IMR-90 (cell line): Measurements from ENCODE around the gene FAXC. TPM values are rescaled to one million over a fixed set of nuclear protein-coding genes. Genes with fewer than 3 reads are reported as not detected.

Source experiments
- ATAC-seq: fragments of 200-7000 bp; cut with Tn5 transposase; 2 replicates; pipeline ENCODE4 v1.9.1; 2020; ENCODE audit warnings: low read depth, mild to moderate bottlenecking, moderate library complexity
- BruUV-seq: library from RNA; stranded (reverse); fragments of 400-500 nt; replicated peaks from 2 replicates; lab custom pipeline; 2021; lab: Mats Ljungman, UMichigan
- CTCF ChIA-PET: fragments of 300-600 bp; formaldehyde crosslinking; extraction: SDS; loops from one replicate; lab custom pipeline; 2021; ENCODE audit warnings: antibody characterized with exemption; lab: Yijun Ruan, JAX
- POLR2A ChIA-PET: fragments of 300-600 bp; sonication (Branson Sonifier 250); formaldehyde crosslinking; loops from one replicate; lab custom pipeline; 2022; ENCODE audit warnings: antibody characterized with exemption; ENCODE audit not compliant: unreplicated experiment; lab: Charles Lee
- DNase-seq: peaks from one replicate; pipeline ENCODE4 v3.0.0; 2013
- H2AFZ ChIP-seq: replicated peaks from 2 replicates; pipeline ENCODE3; 2013; ENCODE audit warnings: low read length, mild to moderate bottlenecking; ENCODE audit not compliant: poor library complexity
- H2AK5ac ChIP-seq: 2 replicates; pipeline ENCODE4 v1.6.1; 2013; ENCODE audit warnings: low read depth, low read length, inconsistent platforms
- H2AK9ac ChIP-seq: replicated peaks from 2 replicates; pipeline ENCODE3; 2013; ENCODE audit warnings: mild to moderate bottlenecking, low read depth, low read length, moderate library complexity; ENCODE audit not compliant: poor library complexity
- H2BK120ac ChIP-seq: 2 replicates; pipeline ENCODE4 v1.6.1; 2013; ENCODE audit warnings: low read depth, low read length, inconsistent platforms
- H2BK15ac ChIP-seq: 3 replicates; pipeline ENCODE4 v1.6.1; 2013; ENCODE audit warnings: low read depth, low read length, inconsistent platforms
- H2BK20ac ChIP-seq: 2 replicates; pipeline ENCODE4 v1.6.1; 2013; ENCODE audit warnings: low read depth, mild to moderate bottlenecking, inconsistent platforms, low read length, moderate library complexity
- H2BK5ac ChIP-seq: 2 replicates; pipeline ENCODE4 v1.6.1; 2013; ENCODE audit warnings: mild to moderate bottlenecking, low read depth, low read length, inconsistent platforms; ENCODE audit not compliant: poor library complexity, severe bottlenecking
- H3K14ac ChIP-seq: replicated peaks from 2 replicates; pipeline ENCODE4 v1.6.1; 2013; ENCODE audit warnings: low read depth, low read length, inconsistent platforms
- H3K18ac ChIP-seq: 2 replicates; pipeline ENCODE4 v1.6.1; 2013; ENCODE audit warnings: low read depth, low read length, control low read depth
- H3K23ac ChIP-seq: 2 replicates; pipeline ENCODE4 v1.6.1; 2013; ENCODE audit warnings: low read depth, low read length, inconsistent platforms
- H3K27ac ChIP-seq: 2 replicates; pipeline ENCODE4 v1.5.1; 2013; ENCODE audit warnings: mild to moderate bottlenecking, control low read depth, low read length; ENCODE audit not compliant: insufficient read depth
- H3K27me3 ChIP-seq: 2 replicates; pipeline ENCODE4 v1.6.1; 2013; ENCODE audit warnings: low read length; ENCODE audit not compliant: control insufficient read depth, insufficient read depth
- H3K36me3 ChIP-seq: 2 replicates; pipeline ENCODE4 v1.6.1; 2013; ENCODE audit warnings: low read length, mixed read lengths; ENCODE audit not compliant: control insufficient read depth, insufficient read depth
- H3K4ac ChIP-seq: 2 replicates; pipeline ENCODE4 v1.6.1; 2013; ENCODE audit warnings: low read depth, low read length, inconsistent platforms
- H3K4me1 ChIP-seq: 2 replicates; pipeline ENCODE4 v1.6.1; 2013; ENCODE audit warnings: low read length, mixed read lengths; ENCODE audit not compliant: control insufficient read depth, insufficient read depth
- H3K4me2 ChIP-seq: 2 replicates; pipeline ENCODE4 v1.6.1; 2013; ENCODE audit warnings: low read depth, mild to moderate bottlenecking, control low read depth, low read length, moderate library complexity
- H3K4me3 ChIP-seq: 2 replicates; pipeline ENCODE4 v1.5.1; 2013; ENCODE audit warnings: low read depth, mild to moderate bottlenecking, control low read depth, low read length, moderate library complexity; ENCODE audit not compliant: insufficient read depth
- H3K56ac ChIP-seq: 2 replicates; pipeline ENCODE4 v1.6.1; 2013; ENCODE audit warnings: low read length, inconsistent platforms; ENCODE audit not compliant: insufficient read depth; ENCODE audit errors: extremely low read depth
- H3K79me1 ChIP-seq, 2 experiments: 2 replicates each; pipeline ENCODE4 v1.6.1; 2013; ENCODE audit warnings: low read length in 2 of 2, inconsistent platforms in 1 of 2, low read depth in 1 of 2
- H3K9ac ChIP-seq: 2 replicates; pipeline ENCODE4 v1.6.1; 2013; ENCODE audit warnings: low read depth, low read length, control low read depth
- H3K9me1 ChIP-seq: 2 replicates; pipeline ENCODE4 v1.6.1; 2013; ENCODE audit warnings: low read length, inconsistent platforms; ENCODE audit not compliant: insufficient read depth
- H3K9me3 ChIP-seq: 2 replicates; pipeline ENCODE4 v1.6.1; 2013; ENCODE audit warnings: low read length; ENCODE audit not compliant: control insufficient read depth, insufficient read depth
- H4K20me1 ChIP-seq: 2 replicates; pipeline ENCODE4 v1.6.1; 2013; ENCODE audit warnings: low read length, inconsistent platforms; ENCODE audit not compliant: insufficient read depth
- H4K5ac ChIP-seq: 2 replicates; pipeline ENCODE4 v1.6.1; 2013; ENCODE audit warnings: mild to moderate bottlenecking, low read depth, low read length, control low read depth
- H4K8ac ChIP-seq, 2 experiments: 2 replicates each; pipeline ENCODE4 v1.6.1; 2013; ENCODE audit warnings: low read depth in 2 of 2, low read length in 2 of 2, control low read depth in 1 of 2, inconsistent platforms in 1 of 2
- H4K91ac ChIP-seq: 2 replicates; pipeline ENCODE4 v1.6.1; 2013; ENCODE audit warnings: low read depth, low read length, inconsistent platforms; ENCODE audit not compliant: insufficient read depth
- BHLHE40 ChIP-seq: fragments of 150-350 bp; IDR thresholded peaks from 2 replicates; pipeline ENCODE4 v1.6.1; 2016; ENCODE audit warnings: mild to moderate bottlenecking, low read depth, low read length
- CEBPB ChIP-seq: IDR thresholded peaks from 2 replicates; pipeline ENCODE4 v1.6.1; 2012; ENCODE audit warnings: low read depth, low read length, improper control_type of control experiment
- CHD1 ChIP-seq: IDR thresholded peaks from 2 replicates; pipeline ENCODE4 v1.6.1; 2012; ENCODE audit warnings: low read depth, low read length, improper control_type of control experiment
- ELK1 ChIP-seq: fragments of 150-350 bp; IDR thresholded peaks from 2 replicates; pipeline ENCODE4 v1.6.1; 2016; ENCODE audit warnings: low read depth, mild to moderate bottlenecking, low read length, moderate library complexity, borderline replicate concordance
- FOS ChIP-seq: fragments of 150-350 bp; IDR thresholded peaks from 2 replicates; pipeline ENCODE4 v1.6.1; 2016; ENCODE audit warnings: low read depth, low read length
- MAFK ChIP-seq: IDR thresholded peaks from 2 replicates; pipeline ENCODE4 v1.6.1; 2012; ENCODE audit warnings: low read depth, low read length, improper control_type of control experiment
- MAZ ChIP-seq: IDR thresholded peaks from 2 replicates; pipeline ENCODE4 v1.6.1; 2012; ENCODE audit warnings: low read depth, mild to moderate bottlenecking, low read length, improper control_type of control experiment, moderate library complexity, borderline replicate concordance
- MXI1 ChIP-seq: IDR thresholded peaks from 2 replicates; pipeline ENCODE4 v1.6.1; 2012; ENCODE audit warnings: low read depth, mild to moderate bottlenecking, low read length, moderate library complexity, borderline replicate concordance
- NFE2L2 ChIP-seq: fragments of 150-350 bp; IDR thresholded peaks from 2 replicates; pipeline ENCODE4 v1.6.1; 2016; ENCODE audit warnings: low read depth, mild to moderate bottlenecking, low read length
- POLR2A ChIP-seq: IDR thresholded peaks from 2 replicates; pipeline ENCODE4 v1.6.1; 2012; ENCODE audit warnings: mild to moderate bottlenecking, low read depth, low read length
- RAD21 ChIP-seq: IDR thresholded peaks from 2 replicates; pipeline ENCODE4 v1.6.1; 2012; ENCODE audit warnings: low read length, improper control_type of control experiment
- RCOR1 ChIP-seq: IDR thresholded peaks from 2 replicates; pipeline ENCODE4 v1.6.1; 2012; ENCODE audit warnings: mild to moderate bottlenecking, low read length, improper control_type of control experiment; ENCODE audit not compliant: insufficient replicate concordance
- RFX5 ChIP-seq: IDR thresholded peaks from 2 replicates; pipeline ENCODE4 v1.8.0; 2012; ENCODE audit warnings: low read depth, mild to moderate bottlenecking, low read length, moderate library complexity
- SMC3 ChIP-seq: fragments of 150-350 bp; IDR thresholded peaks from 2 replicates; pipeline ENCODE4 v1.6.1; 2016; ENCODE audit warnings: low read depth, mild to moderate bottlenecking, antibody characterized with exemption, low read length, moderate library complexity
- USF2 ChIP-seq: fragments of 150-350 bp; IDR thresholded peaks from 2 replicates; pipeline ENCODE4 v1.6.1; 2017; ENCODE audit warnings: mild to moderate bottlenecking, antibody characterized with exemption, low read length, low read depth
- WGBS, 2 experiments: methylation state at CpG; one replicate each; pipeline versions ENCODE4 v1.1.5 to v1.1.7; 2013; ENCODE audit warnings: missing lambda C conversion rate in 2 of 2; ENCODE audit not compliant: insufficient read length in 1 of 2; ENCODE audit errors: extremely low coverage in 2 of 2; 5-methylcytosine and 5-hydroxymethylcytosine counted together
- dilution Hi-C: fragments of 300-500 bp; cut with HindIII; formaldehyde crosslinking; loops from one replicate; pipeline ENCODE4 v1.14.3; 2018; ENCODE audit warnings: low sequenced_read_pairs; ENCODE audit not compliant: unreplicated experiment
- in situ Hi-C: fragments of 300-500 bp; cut with MboI; formaldehyde crosslinking; loops from 3 replicates; pipeline ENCODE4 v1.14.3; 2019; ENCODE audit warnings: low sequenced_read_pairs, inconsistent platforms, mixed read lengths
- intact Hi-C: fragments of 100-400 bp; cut with micrococcal nuclease; formaldehyde crosslinking; loops from 2 replicates; pipeline ENCODE4 v1.10.0; 2022
- polyA plus RNA-seq, 3 experiments: library from polyadenylated mRNA; depleted of rRNA; stranded (reverse); fragments of >200 nt; gene quantifications; 2 replicates each; pipeline ENCODE4 v1.2.3, GENCODE V29; 2012; ENCODE audit warnings: low replicate concordance in 1 of 3
- total RNA-seq: library from RNA; depleted of rRNA; stranded (reverse); fragments of >200 nt; gene quantifications from 2 replicates; pipeline ENCODE4 v1.2.3, GENCODE V29; 2012
- TF ChIP-seq, protein P1 (sequence below): conservative IDR thresholded peaks from 2 replicates; pipeline ENCODE4 v1.5.1; 2012; ENCODE audit warnings: mild to moderate bottlenecking, low read depth, low read length, improper control_type of control experiment

Gene FAXC
- total and polyA plus RNA-seq, 2 of the 4 experiments (the other 2 are of a cell fraction), result 1.1 to 2.7 TPM

GRCh38 chr6:99289701-99290100 lies 59.8 kb downstream of the FAXC start:
- ATAC-seq (no peak), DNase-seq (no peak)
- no peak overlapping the region for H3K56ac ChIP-seq
- H4K5ac ChIP-seq, result no peak overlapping the region
- intact Hi-C loops, result loop anchor here (10.0 kb wide), 1 partner anchor 455 kb away; no protein-coding TSS in a partner anchor
- no peaks in the 10 kb centered on the region for H4K20me1 ChIP-seq
- no peak overlapping the region for H2BK120ac ChIP-seq
- CTCF ChIA-PET, result no interaction called here
- dilution Hi-C loops, result no loop called here
- no peak overlapping the region for H4K91ac ChIP-seq
- no peak overlapping the region for H3K27ac ChIP-seq
- H3K36me3 ChIP-seq, result no peaks in the 10 kb centered on the region
- H2AK5ac ChIP-seq, result no peak overlapping the region
- no peaks in the 10 kb centered on the region for H3K9me3 ChIP-seq
- H3K79me1 ChIP-seq, result no peaks in the 10 kb centered on the region
- no peaks in the 10 kb centered on the region for H3K27me3 ChIP-seq
- H2AFZ ChIP-seq, result no peak overlapping the region
- no peak overlapping the region for H3K18ac ChIP-seq
- no peak overlapping the region for H3K9ac ChIP-seq
- no peak overlapping the region for H2BK20ac ChIP-seq
- no peak overlapping the region for H4K8ac ChIP-seq
- WGBS, 2 experiments, result no CpG with 5 or more reads among the region's 2 CpGs
- H3K4me1 ChIP-seq, result no peaks in the 10 kb centered on the region
- in situ Hi-C loops, result no loop called here
- no peak overlapping the region for H2BK15ac ChIP-seq
- BruUV-seq, result no TSS peak
- no peak overlapping the region for H3K14ac ChIP-seq
- no peak overlapping the region for H3K4me2 ChIP-seq
- no peak overlapping the region for H2BK5ac ChIP-seq
- H3K23ac ChIP-seq, result no peak overlapping the region
- no peak overlapping the region for H2AK9ac ChIP-seq
- no peak for TF ChIP-seq NFE2L2
- no peak for TF ChIP-seq ELK1
- no peak for TF ChIP-seq CHD1
- TF ChIP-seq RFX5, result no peak
- no peak for TF ChIP-seq RCOR1
- TF ChIP-seq CEBPB, result no peak
- no peak for TF ChIP-seq USF2
- no peak for TF ChIP-seq MAFK
- TF ChIP-seq BHLHE40, result no peak
- TF ChIP-seq, protein P1, sequence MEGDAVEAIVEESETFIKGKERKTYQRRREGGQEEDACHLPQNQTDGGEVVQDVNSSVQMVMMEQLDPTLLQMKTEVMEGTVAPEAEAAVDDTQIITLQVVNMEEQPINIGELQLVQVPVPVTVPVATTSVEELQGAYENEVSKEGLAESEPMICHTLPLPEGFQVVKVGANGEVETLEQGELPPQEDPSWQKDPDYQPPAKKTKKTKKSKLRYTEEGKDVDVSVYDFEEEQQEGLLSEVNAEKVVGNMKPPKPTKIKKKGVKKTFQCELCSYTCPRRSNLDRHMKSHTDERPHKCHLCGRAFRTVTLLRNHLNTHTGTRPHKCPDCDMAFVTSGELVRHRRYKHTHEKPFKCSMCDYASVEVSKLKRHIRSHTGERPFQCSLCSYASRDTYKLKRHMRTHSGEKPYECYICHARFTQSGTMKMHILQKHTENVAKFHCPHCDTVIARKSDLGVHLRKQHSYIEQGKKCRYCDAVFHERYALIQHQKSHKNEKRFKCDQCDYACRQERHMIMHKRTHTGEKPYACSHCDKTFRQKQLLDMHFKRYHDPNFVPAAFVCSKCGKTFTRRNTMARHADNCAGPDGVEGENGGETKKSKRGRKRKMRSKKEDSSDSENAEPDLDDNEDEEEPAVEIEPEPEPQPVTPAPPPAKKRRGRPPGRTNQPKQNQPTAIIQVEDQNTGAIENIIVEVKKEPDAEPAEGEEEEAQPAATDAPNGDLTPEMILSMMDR, result no peak
- no peak for TF ChIP-seq MAZ
- no peak for TF ChIP-seq MXI1
- no peak for TF ChIP-seq SMC3
- TF ChIP-seq FOS, result no peak
- no peak for TF ChIP-seq POLR2A
- no peak for TF ChIP-seq RAD21
- H3K4me3 ChIP-seq, result no peak overlapping the region
- peaks cover 3% of the 10 kb centered on the region; the same call in 1 of the 2 replicates for H3K9me1 ChIP-seq
- no peak overlapping the region for H3K4ac ChIP-seq
- POLR2A ChIA-PET, result no interaction called here
